ENCODE data around the gene BHLHE41. TPM values are rescaled to one million over a fixed set of nuclear protein-coding genes. Genes with fewer than 3 reads are reported as not detected.

BHLHE41 gene
- total and polyA plus RNA-seq, 9 of the 15 experiments (the other 6 are each of a cell fraction or from before 2014, with no cell fraction given) = not detected

DNA sequence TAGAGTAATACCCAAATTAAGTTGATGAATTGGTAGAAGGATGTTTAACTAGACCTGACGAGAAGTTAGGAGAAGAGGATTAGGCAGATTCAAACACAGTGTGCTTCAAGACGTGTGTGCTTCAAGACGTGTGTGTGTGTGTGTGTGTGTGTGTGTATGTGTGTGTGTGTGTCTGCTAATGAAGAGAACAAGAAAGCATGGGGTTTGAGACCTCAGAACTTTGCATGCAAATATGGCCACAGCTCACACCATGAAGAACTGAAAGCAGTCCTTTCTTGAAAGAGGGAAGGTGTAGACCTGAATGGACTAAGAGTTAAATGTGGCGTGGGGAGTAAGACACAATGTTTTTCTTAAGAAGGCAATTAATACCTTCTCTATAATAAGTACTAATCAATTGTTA is 38.1 kb upstream of the BHLHE41 start:
- DNase-seq (ENCODE audit: extremely low read depth in 1 of 4, low spot score in 3 of 4) (no peak), FAIRE-seq (no peak), ATAC-seq (no peak)
- in situ Hi-C loops (cut with MboI) = no loop called here
- Histone ChIP-seq H3K4me2 (ENCODE audit: insufficient read depth, low read length) (no peak overlapping the region), H3K4me3 (no peak overlapping the region), H3K9ac (ENCODE audit: insufficient read depth in 1 of 2, low read depth in 2 of 2, low read length in 2 of 2) (no peak overlapping the region), H3K79me2 (ENCODE audit: control insufficient read depth, insufficient read depth, low read length) (no peaks in the 10 kb centered on the region), H3K27me3 (ENCODE audit: control insufficient read depth in 2 of 2, insufficient read depth in 2 of 2, low read length in 2 of 2) (peaks cover 2 to 6% of the 10 kb centered on the region in 2 experiments; a peak in 4 of 5 replicates), H3K9me3 (replicated peaks; ENCODE audit: control insufficient read depth, insufficient read depth, low read depth, low read length) (no peaks in the 10 kb centered on the region), H3K4me1 (replicated peaks in 1 of 2; ENCODE audit: control insufficient read depth in 2 of 2, insufficient read depth in 2 of 2, low read length in 2 of 2) (no peaks in the 10 kb centered on the region), H3K27ac (ENCODE audit: extremely low read depth, low read depth, low read length) (no peak overlapping the region), H3K9me1 (ENCODE audit: control insufficient read depth, insufficient read depth, low read length) (no peaks in the 10 kb centered on the region), H2AFZ (ENCODE audit: low read depth, low read length) (no peak overlapping the region), H3K36me3 (ENCODE audit: control insufficient read depth, insufficient read depth, low read length) (no peaks in the 10 kb centered on the region), H4K20me1 (replicated peaks; ENCODE audit: control insufficient read depth, insufficient read depth, low read length) (no peaks in the 10 kb centered on the region)
- no peak for TF ChIP-seq TAF9B (IDR thresholded peaks at IDR 0.05; ENCODE audit: partially characterized antibody)
- no peak for TF ChIP-seq NFE2L1 (tag; IDR thresholded peaks at IDR 0.05; ENCODE audit: borderline replicate concordance, low read depth)
- TF ChIP-seq YY1 (IDR thresholded peaks at IDR 0.05; ENCODE audit: borderline replicate concordance in 1 of 3, control insufficient read depth in 1 of 3, extremely low read depth in 1 of 3, insufficient read depth in 3 of 3, insufficient read length in 1 of 3, insufficient replicate concordance in 2 of 3, low read depth in 1 of 3, low read length in 2 of 3) = no peak
- no peak for TF ChIP-seq TARDBP (IDR thresholded peaks at IDR 0.05)
- no TSS peak for BruUV-seq (replicated peaks)
- 0% methylated on average over 4 of the region's 4 CpGs for WGBS (ENCODE audit: insufficient coverage, low coverage, missing lambda C conversion rate)
- intact Hi-C loops (cut with micrococcal nuclease) = no loop called here
- ChIA-PET POLR2A (interaction anchor here (0.6 kb wide), 1 partner anchor 1314 kb away, joined by 3 read pairs; no protein-coding TSS in a partner anchor), CTCF (ENCODE audit: low intra/inter-chr PET ratio) (no interaction called here)

DNA sequence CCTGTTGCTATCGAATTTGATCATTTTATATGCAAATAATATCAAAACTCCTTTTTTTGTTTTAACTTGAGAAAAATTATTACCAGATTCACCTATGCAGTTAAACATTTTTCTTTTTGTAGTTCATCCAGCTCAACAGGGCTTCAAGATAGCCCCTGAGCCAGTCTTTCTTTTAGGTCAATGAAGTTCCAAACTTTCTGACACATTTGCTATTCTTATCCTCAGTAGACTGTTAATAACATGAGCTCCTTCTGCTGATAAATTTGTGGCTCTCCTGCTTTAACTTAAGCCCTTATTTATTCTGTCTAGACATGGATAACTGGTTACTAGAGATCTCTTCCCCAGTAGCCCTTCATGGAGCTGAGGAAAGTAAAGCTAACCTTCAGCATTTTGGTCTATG is 37.3 kb upstream of the BHLHE41 start:
- H2AFZ ChIP-seq (ENCODE audit: low read depth, low read length) = no peak overlapping the region

More for the DNA sequence above, 37.3 kb upstream of the BHLHE41 start:
- POLR2A ChIA-PET = no interaction called here
- no peaks in the 10 kb centered on the region for H3K36me3 ChIP-seq (ENCODE audit: control insufficient read depth, insufficient read depth, low read length)
- no peak overlapping the region for H3K4me3 ChIP-seq
- ATAC-seq = no peak
- H3K27ac ChIP-seq (ENCODE audit: extremely low read depth, low read depth, low read length) = no peak overlapping the region
- no peaks in the 10 kb centered on the region for H3K79me2 ChIP-seq (ENCODE audit: control insufficient read depth, insufficient read depth, low read length)
- no peaks in the 10 kb centered on the region for H4K20me1 ChIP-seq (replicated peaks; ENCODE audit: control insufficient read depth, insufficient read depth, low read length)
- in situ Hi-C loops (cut with MboI) = no loop called here
- no peaks in the 10 kb centered on the region for H3K9me3 ChIP-seq (replicated peaks; ENCODE audit: control insufficient read depth, insufficient read depth, low read depth, low read length)
- 0% methylated on average over 1 of the region's 1 CpG for WGBS (ENCODE audit: insufficient coverage, low coverage, missing lambda C conversion rate)
- no peak for DNase-seq (ENCODE audit: extremely low read depth in 1 of 4, low spot score in 3 of 4)
- H3K9me1 ChIP-seq (ENCODE audit: control insufficient read depth, insufficient read depth, low read length) = no peaks in the 10 kb centered on the region
- H3K9ac ChIP-seq (ENCODE audit: insufficient read depth in 1 of 2, low read depth in 2 of 2, low read length in 2 of 2) = no peak overlapping the region
- no TSS peak for BruUV-seq (replicated peaks)
- no peaks in the 10 kb centered on the region for H3K4me1 ChIP-seq (replicated peaks in 1 of 2; ENCODE audit: control insufficient read depth in 2 of 2, insufficient read depth in 2 of 2, low read length in 2 of 2)
- no peak overlapping the region for H3K4me2 ChIP-seq (ENCODE audit: insufficient read depth, low read length)
- intact Hi-C loops (cut with micrococcal nuclease) = no loop called here
- CTCF ChIA-PET (ENCODE audit: low intra/inter-chr PET ratio) = no interaction called here
- H3K27me3 ChIP-seq (ENCODE audit: control insufficient read depth in 2 of 2, insufficient read depth in 2 of 2, low read length in 2 of 2) = peaks cover 2 to 6% of the 10 kb centered on the region in 2 experiments; a peak in 4 of 5 replicates
- FAIRE-seq = no peak
- TF ChIP-seq, protein P1, sequence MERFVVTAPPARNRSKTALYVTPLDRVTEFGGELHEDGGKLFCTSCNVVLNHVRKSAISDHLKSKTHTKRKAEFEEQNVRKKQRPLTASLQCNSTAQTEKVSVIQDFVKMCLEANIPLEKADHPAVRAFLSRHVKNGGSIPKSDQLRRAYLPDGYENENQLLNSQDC (CRISPR knock-in tag; IDR thresholded peaks at IDR 0.05) = no peak
- TF ChIP-seq NCOA6 (IDR thresholded peaks at IDR 0.05) (no peak), ZNF3 (CRISPR knock-in tag; IDR thresholded peaks at IDR 0.05) (no peak), ZNF431 (CRISPR knock-in tag; IDR thresholded peaks at IDR 0.05) (no peak), CC2D1A (IDR thresholded peaks at IDR 0.05) (no peak), RB1 (IDR thresholded peaks at IDR 0.05; ENCODE audit: low read depth) (no peak), PRMT5 (CRISPR knock-in tag; IDR thresholded peaks at IDR 0.05) (no peak), STAT5A (IDR thresholded peaks at IDR 0.05; ENCODE audit: borderline replicate concordance, low read length) (no peak), CBX2 (IDR thresholded peaks at IDR 0.05; ENCODE audit: insufficient read depth, low read length, poor library complexity, severe bottlenecking) (no peak), ZC3H4 (CRISPR knock-in tag; IDR thresholded peaks at IDR 0.05; ENCODE audit: borderline replicate concordance) (no peak)

All from K562 (cell line).